ENCODE measurements around the gene CYP51A1. TPM values are rescaled to one million over a fixed set of nuclear protein-coding genes. Genes with fewer than 3 reads are reported as not detected.
"Not testable (repeated sequence)": the region's sequence is repeated elsewhere in the genome, so short reads cannot be mapped to it uniquely, and the experiment has no call there.

Gene CYP51A1
- total and polyA plus RNA-seq, 7 experiments from 2014 or later, result 12.2 to 36.6 (median 15.3) TPM

DNA sequence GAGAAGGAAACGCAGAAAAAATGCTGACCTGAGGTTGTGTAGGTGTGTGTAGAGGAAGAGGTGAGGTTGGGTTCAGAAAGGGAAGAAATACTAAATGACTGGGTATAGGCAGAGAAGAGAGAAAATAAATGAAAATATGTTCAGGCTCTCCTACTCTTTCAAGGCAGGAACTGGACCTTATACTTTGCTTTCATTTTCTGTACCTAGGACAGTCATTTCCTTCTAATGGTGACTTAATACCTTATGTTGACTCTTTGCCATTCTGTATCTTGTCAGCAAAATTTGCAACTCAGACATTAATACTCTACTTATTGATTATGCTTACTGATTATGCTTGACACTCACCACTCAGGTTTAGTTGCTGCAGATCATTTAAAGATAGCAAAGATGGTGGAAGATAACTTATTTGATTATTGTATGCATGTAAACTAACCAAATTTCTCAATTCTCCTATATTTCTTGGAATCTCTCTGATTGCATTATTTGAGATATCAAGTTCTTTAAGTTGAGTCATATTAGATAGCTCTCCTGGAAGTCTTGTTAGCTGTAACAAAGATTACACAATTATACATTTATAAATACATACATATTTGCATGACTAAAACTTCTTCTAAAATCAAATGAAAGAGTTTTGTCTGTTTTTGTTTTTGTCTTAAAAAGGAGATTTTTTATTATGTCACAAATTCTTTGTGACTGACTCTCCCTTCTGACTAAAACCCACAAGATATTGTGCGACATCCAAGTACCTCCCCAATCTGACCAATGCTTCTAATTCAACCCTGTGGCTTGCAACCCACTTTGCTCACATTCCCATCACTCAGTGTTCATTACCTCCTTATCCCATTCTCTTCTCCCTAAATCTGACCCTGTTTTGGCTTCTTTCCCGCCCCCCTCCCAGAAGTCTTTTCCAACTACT lies 24.6 kb upstream of the CYP51A1 start:
- ATAC-seq (no peak), DNase-seq (no peak)
- Histone ChIP-seq H3K27me3 (ENCODE audit: control insufficient read depth in 2 of 2, insufficient read depth in 2 of 2, low read length in 2 of 2) (no peaks in the 10 kb centered on the region), H3K4me1 (ENCODE audit: control insufficient read depth in 2 of 2, insufficient read depth in 2 of 2, low read length in 2 of 2) (no peaks in the 10 kb centered on the region), H3K4me3 (ENCODE audit: low read length) (no peak overlapping the region), H3K27ac (ENCODE audit: low read depth, low read length) (no peak overlapping the region), H3K9me3 (ENCODE audit: control insufficient read depth in 2 of 3, low read length in 3 of 3) (no peaks in the 10 kb centered on the region), H3K36me3 (ENCODE audit: control insufficient read depth in 2 of 3, insufficient read depth in 3 of 3, low read length in 3 of 3) (no peaks in the 10 kb centered on the region)
- ChIA-PET CTCF (no interaction called here), POLR2A (no interaction called here)
- no peak overlapping the region for H3K4me3 Mint-ChIP-seq
- no peaks in the 10 kb centered on the region for H3K36me3 Mint-ChIP-seq
- peaks cover 5 to 32% (median 14%) of the 10 kb centered on the region in 5 donors for H3K27me3 Mint-ChIP-seq
- peaks cover 0 to 5% (median 0%) of the 10 kb centered on the region in 7 donors for H3K4me1 Mint-ChIP-seq
- H3K9me3 Mint-ChIP-seq, result no peaks in the 10 kb centered on the region
- intact Hi-C loops (cut with micrococcal nuclease), result no loop called here
- no peak overlapping the region for H3K27ac Mint-ChIP-seq

DNA sequence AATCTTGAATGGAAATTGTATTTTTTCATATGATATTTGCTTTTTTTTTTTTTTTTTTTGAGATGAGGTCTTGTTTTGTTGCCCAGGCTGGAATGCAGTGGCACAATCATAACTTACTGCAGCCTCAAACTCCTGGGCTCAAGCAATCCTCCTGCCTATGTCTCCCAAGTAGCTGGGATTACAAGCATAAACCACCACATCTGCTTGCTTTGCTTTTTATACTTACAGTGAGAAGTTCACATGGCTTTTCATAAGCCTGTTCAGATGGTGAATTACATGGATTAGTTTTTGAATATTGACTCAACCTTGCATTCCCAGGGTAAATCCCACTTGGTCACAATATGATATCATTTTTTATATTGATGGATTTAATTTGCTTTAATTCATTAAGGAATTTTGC lies 22.7 kb upstream of the CYP51A1 start:
- peaks cover 0 to 22% (median 10%) of the 10 kb centered on the region in 5 donors for H3K27me3 Mint-ChIP-seq
- Histone ChIP-seq H3K4me3 (ENCODE audit: low read length) (no peak overlapping the region), H3K27me3 (ENCODE audit: control insufficient read depth in 2 of 2, insufficient read depth in 2 of 2, low read length in 2 of 2) (no peaks in the 10 kb centered on the region), H3K4me1 (ENCODE audit: control insufficient read depth in 2 of 2, insufficient read depth in 2 of 2, low read length in 2 of 2) (no peaks in the 10 kb centered on the region), H3K27ac (ENCODE audit: low read depth, low read length) (no peak overlapping the region), H3K36me3 (ENCODE audit: control insufficient read depth in 2 of 3, insufficient read depth in 3 of 3, low read length in 3 of 3) (no peaks in the 10 kb centered on the region), H3K9me3 (ENCODE audit: control insufficient read depth in 2 of 3, low read length in 3 of 3) (no peaks in the 10 kb centered on the region)
- ATAC-seq (no peak), DNase-seq (no peak)
- no peak overlapping the region for H3K4me3 Mint-ChIP-seq
- POLR2A ChIA-PET, result no interaction called here
- H3K4me1 Mint-ChIP-seq, result peaks cover 0 to 5% (median 0%) of the 10 kb centered on the region in 7 donors
- H3K27ac Mint-ChIP-seq, result no peak overlapping the region
- no peaks in the 10 kb centered on the region for H3K36me3 Mint-ChIP-seq
- CTCF ChIA-PET, result no interaction called here
- intact Hi-C loops (cut with micrococcal nuclease), result no loop called here
- no peaks in the 10 kb centered on the region for H3K9me3 Mint-ChIP-seq

DNA sequence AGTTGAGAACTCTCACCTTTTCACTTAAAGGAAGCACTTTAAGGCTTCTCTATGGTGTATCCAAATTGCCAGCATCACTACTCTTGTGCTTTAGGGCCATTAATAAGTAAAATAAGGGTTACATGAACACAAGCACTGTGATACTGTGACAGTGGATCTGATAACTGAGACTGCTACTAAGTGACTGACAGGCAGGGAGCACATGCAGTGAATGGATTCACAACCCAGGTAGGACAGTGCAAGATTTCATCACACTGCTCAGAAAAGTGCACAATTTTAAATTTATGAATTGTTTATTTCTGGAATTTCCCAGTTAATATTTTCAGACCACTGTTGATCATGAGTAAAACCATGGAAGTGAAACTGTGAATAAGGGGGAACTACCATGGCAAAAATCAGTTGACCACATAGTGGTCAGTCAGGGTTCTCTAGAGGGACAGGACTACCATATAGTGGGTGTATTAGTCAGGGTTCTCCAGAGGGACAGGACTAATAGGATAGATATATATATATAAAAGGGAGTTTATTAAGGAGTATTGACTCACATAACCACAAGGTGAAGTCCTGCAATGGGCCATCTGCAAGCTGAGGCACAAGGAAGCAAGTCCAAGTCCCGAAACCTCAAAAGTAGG lies 20.9 kb upstream of the CYP51A1 start:
- H3K4me1 Mint-ChIP-seq, result peaks cover 0 to 5% (median 0%) of the 10 kb centered on the region in 7 donors
- Histone ChIP-seq H3K36me3 (ENCODE audit: control insufficient read depth in 2 of 3, insufficient read depth in 3 of 3, low read length in 3 of 3) (no peaks in the 10 kb centered on the region), H3K9me3 (ENCODE audit: control insufficient read depth in 2 of 3, low read length in 3 of 3) (no peaks in the 10 kb centered on the region), H3K4me3 (ENCODE audit: low read length) (no peak overlapping the region), H3K27ac (ENCODE audit: low read depth, low read length) (no peak overlapping the region), H3K27me3 (ENCODE audit: control insufficient read depth in 2 of 2, insufficient read depth in 2 of 2, low read length in 2 of 2) (no peaks in the 10 kb centered on the region), H3K4me1 (ENCODE audit: control insufficient read depth in 2 of 2, insufficient read depth in 2 of 2, low read length in 2 of 2) (no peaks in the 10 kb centered on the region)
- ChIA-PET CTCF (no interaction called here), POLR2A (no interaction called here)
- no peak overlapping the region for H3K27ac Mint-ChIP-seq
- no peaks in the 10 kb centered on the region for H3K36me3 Mint-ChIP-seq
- H3K27me3 Mint-ChIP-seq, result peaks cover 0 to 15% (median 3%) of the 10 kb centered on the region in 5 donors
- DNase-seq, result no peak
- H3K9me3 Mint-ChIP-seq, result no peaks in the 10 kb centered on the region
- no peak for ATAC-seq
- no peak overlapping the region for H3K4me3 Mint-ChIP-seq
- intact Hi-C loops (cut with micrococcal nuclease), result no loop called here

DNA sequence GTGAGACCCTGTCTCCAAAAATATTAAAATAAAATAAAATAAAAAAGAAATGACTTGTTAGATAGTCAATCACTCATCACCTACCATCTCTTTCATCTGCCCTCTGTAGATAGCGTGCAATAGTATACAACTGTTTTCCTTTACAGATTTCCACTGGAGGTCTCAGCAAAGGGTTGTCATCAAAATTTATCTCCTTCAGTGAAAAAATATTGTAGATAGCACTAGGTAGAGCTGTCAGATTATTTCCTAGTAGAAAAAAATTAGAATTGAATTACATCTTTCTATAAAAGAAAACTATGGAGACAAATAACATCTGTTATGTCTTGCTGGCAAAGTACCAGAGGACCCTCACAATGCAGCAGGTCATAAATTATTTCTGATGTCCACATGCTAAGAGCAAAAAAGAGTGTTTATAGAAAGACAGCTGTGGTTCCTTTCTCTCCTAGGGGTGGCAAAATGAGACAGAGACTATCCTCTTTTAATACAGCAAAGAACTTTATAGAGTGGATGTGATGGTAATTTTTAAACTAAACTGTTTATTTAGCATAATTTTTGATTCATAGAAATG lies 16.3 kb upstream of the CYP51A1 start:
- no peak overlapping the region for H3K4me3 Mint-ChIP-seq

DNA sequence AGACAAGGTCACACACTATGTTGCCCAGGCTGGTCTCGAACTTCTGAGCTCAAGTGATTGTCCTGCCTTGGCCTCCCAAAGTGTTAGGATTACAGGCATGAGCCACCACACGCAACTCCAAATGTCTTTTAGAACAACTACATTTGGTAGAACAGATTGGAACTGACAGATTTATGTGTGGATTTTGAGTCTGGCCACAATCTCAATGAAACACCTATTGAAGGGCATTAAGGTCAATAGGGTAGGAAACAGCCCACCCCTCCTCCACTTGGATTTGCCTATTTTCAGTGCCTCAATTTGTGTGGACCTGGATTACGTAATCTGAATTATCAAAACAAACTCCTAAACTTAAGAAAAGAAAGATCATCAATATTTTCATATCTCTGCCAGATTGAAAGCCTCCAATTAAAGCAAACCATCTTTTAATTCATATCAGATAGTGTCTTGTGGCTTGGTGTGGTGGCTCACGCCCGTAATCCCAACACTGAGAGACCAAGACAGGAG lies 15.5 kb upstream of the CYP51A1 start:
- no peaks in the 10 kb centered on the region for H3K9me3 Mint-ChIP-seq
- no peak for DNase-seq
- H3K4me1 Mint-ChIP-seq, result no peaks in the 10 kb centered on the region
- Histone ChIP-seq H3K4me1 (ENCODE audit: control insufficient read depth in 2 of 2, insufficient read depth in 2 of 2, low read length in 2 of 2) (no peaks in the 10 kb centered on the region), H3K9me3 (ENCODE audit: control insufficient read depth in 2 of 3, low read length in 3 of 3) (no peaks in the 10 kb centered on the region), H3K4me3 (ENCODE audit: low read length) (no peak overlapping the region), H3K27ac (ENCODE audit: low read depth, low read length) (no peak overlapping the region), H3K36me3 (ENCODE audit: control insufficient read depth in 2 of 3, insufficient read depth in 3 of 3, low read length in 3 of 3) (no peaks in the 10 kb centered on the region), H3K27me3 (ENCODE audit: control insufficient read depth in 2 of 2, insufficient read depth in 2 of 2, low read length in 2 of 2) (no peaks in the 10 kb centered on the region)
- POLR2A ChIA-PET, result no interaction called here
- peaks cover 0 to 6% (median 0%) of the 10 kb centered on the region in 5 donors for H3K27me3 Mint-ChIP-seq
- no peaks in the 10 kb centered on the region for H3K36me3 Mint-ChIP-seq
- no peak overlapping the region for H3K27ac Mint-ChIP-seq
- no peak overlapping the region for H3K4me3 Mint-ChIP-seq
- intact Hi-C loops (cut with micrococcal nuclease), result no loop called here
- no peak for ATAC-seq
- CTCF ChIA-PET, result no interaction called here

More for the DNA sequence above, 16.3 kb upstream of the CYP51A1 start:
- DNase-seq (no peak), ATAC-seq (no peak)
- POLR2A ChIA-PET, result no interaction called here
- Mint-ChIP-seq H3K27ac (no peak overlapping the region), H3K36me3 (no peaks in the 10 kb centered on the region), H3K9me3 (no peaks in the 10 kb centered on the region), H3K4me1 (no peaks in the 10 kb centered on the region), H3K27me3 (peaks cover 0 to 9% (median 0%) of the 10 kb centered on the region in 5 donors)
- intact Hi-C loops (cut with micrococcal nuclease), result no loop called here
- CTCF ChIA-PET, result no interaction called here
- H3K4me1 ChIP-seq (ENCODE audit: control insufficient read depth in 2 of 2, insufficient read depth in 2 of 2, low read length in 2 of 2), result no peaks in the 10 kb centered on the region
- H3K9me3 ChIP-seq (ENCODE audit: control insufficient read depth in 2 of 3, low read length in 3 of 3), result no peaks in the 10 kb centered on the region
- no peak overlapping the region for H3K4me3 ChIP-seq (ENCODE audit: low read length)
- H3K27me3 ChIP-seq (ENCODE audit: control insufficient read depth in 2 of 2, insufficient read depth in 2 of 2, low read length in 2 of 2), result no peaks in the 10 kb centered on the region
- no peaks in the 10 kb centered on the region for H3K36me3 ChIP-seq (ENCODE audit: control insufficient read depth in 2 of 3, insufficient read depth in 3 of 3, low read length in 3 of 3)
- no peak overlapping the region for H3K27ac ChIP-seq (ENCODE audit: low read depth, low read length)

DNA sequence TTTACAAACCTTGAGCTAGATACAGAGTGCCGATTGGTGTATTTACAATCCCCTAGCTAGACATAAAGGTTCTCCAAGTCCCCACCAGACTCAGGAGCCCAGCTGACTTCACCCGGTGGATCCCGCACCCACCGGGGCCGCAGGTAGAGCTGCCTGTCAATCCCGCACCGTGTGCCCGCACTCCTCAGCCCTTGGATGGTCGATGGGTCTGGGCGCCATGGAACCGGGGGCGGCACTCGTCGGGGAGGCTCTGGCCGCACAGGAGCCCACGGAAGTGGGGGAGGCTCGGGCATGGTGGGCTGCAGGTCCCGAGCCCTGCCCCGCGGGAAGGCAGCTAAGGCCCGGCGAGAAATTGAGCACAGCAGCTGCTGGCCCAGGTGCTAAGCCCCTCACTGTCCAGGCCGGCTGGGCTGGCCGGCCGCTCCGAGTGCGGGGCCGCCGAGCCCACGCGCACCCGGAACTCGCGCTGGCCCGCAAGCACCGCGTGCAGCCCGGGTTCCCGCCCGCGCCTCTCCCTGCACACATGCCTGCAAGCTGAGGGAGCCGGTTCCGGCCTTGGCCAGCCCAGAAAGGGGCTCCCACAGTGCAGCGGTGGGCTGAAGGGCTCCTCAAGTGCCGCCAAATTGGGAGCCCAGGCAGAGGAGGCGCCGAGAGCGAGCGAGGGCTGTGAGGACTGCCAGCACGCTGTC lies 9.1 kb upstream of the CYP51A1 start:
- H3K9me3 ChIP-seq (ENCODE audit: control insufficient read depth in 2 of 3, low read length in 3 of 3); H3K27ac Mint-ChIP-seq; H3K4me3 ChIP-seq (ENCODE audit: low read length); DNase-seq; H3K27ac ChIP-seq (ENCODE audit: low read depth, low read length); H3K9me3 Mint-ChIP-seq; H3K27me3 Mint-ChIP-seq; H3K36me3 Mint-ChIP-seq; H3K4me1 Mint-ChIP-seq; CTCF ChIA-PET; intact Hi-C loops (cut with micrococcal nuclease); H3K4me1 ChIP-seq (ENCODE audit: control insufficient read depth in 2 of 2, insufficient read depth in 2 of 2, low read length in 2 of 2); H3K27me3 ChIP-seq (ENCODE audit: control insufficient read depth in 2 of 2, insufficient read depth in 2 of 2, low read length in 2 of 2); POLR2A ChIA-PET; ATAC-seq; H3K4me3 Mint-ChIP-seq; H3K36me3 ChIP-seq (ENCODE audit: control insufficient read depth in 2 of 3, insufficient read depth in 3 of 3, low read length in 3 of 3): not testable (repeated sequence)
